HCT116 (cell line): ENCODE data around the gene SFXN1. TPM values are rescaled to one million over a fixed set of nuclear protein-coding genes. Genes with fewer than 3 reads are reported as not detected.

Experiments
- ATAC-seq: fragments of 200-7000 bp; cut with Tn5 transposase; 2 replicates; pipeline ENCODE4 v1.9.1; 2020; ENCODE audit warnings: mild to moderate bottlenecking, moderate library complexity
- BruUV-seq: library from RNA; stranded (reverse); fragments of 400-500 nt; replicated peaks from 2 replicates; lab custom pipeline; 2021; lab: Mats Ljungman, UMichigan
- CTCF ChIA-PET: fragments of 300-600 bp; sonication (Branson Sonifier 250); formaldehyde crosslinking; loops from one replicate; lab custom pipeline; 2021; ENCODE audit warnings: antibody characterized with exemption; lab: Charles Lee
- POLR2A ChIA-PET: fragments of 300-600, 350-600 bp; sonication (Branson Sonifier 250); formaldehyde crosslinking; loops from one replicate; lab custom pipeline; 2021; ENCODE audit warnings: antibody characterized with exemption; lab: Charles Lee
- RAD21 ChIA-PET, 2 experiments: fragments of 300-600 bp; sonication (Branson Sonifier 250); formaldehyde crosslinking; loops; one replicate each; lab custom pipeline; 2023; ENCODE audit warnings: low total read pairs in 2 of 2; ENCODE audit not compliant: uncharacterized antibody in 2 of 2, unreplicated experiment in 2 of 2, low non-redundant PET in 1 of 2; lab: Charles Lee
- DNase-seq: peaks from one replicate; pipeline ENCODE4 v3.0.0-alpha.2; 2010; ENCODE audit warnings: low read depth, low spot score
- H2AFZ ChIP-seq: fragments of 200-600 bp; shearing (Covaris generic), sonication (generic); 2 replicates; pipeline ENCODE4 v1.6.1; 2017; ENCODE audit warnings: low read depth, mixed run types, mixed read lengths, antibody characterized with exemption, low read length; ENCODE audit not compliant: poor library complexity, severe bottlenecking
- H3K27ac ChIP-seq: 2 replicates; pipeline ENCODE4 v1.5.1; 2012; ENCODE audit warnings: low read depth, low read length
- H3K27me3 ChIP-seq: fragments of 200-600 bp; sonication (generic); 2 replicates; pipeline ENCODE4 v1.6.1; 2016; ENCODE audit warnings: mixed run types, low read length, mixed read lengths; ENCODE audit not compliant: insufficient read depth
- H3K36me3 ChIP-seq, 2 experiments: fragments of 200-500 bp in 1 of 2; fragments of 200-600 bp in 1 of 2; sonication (Bioruptor generic) in 1 of 2; sonication (generic) in 1 of 2; 2 replicates each; pipeline versions ENCODE4 v1.5.1 to v1.6.1; 2014 to 2016; ENCODE audit warnings: low read length in 2 of 2, inconsistent platforms in 1 of 2, mixed read lengths in 1 of 2, mixed run types in 1 of 2; ENCODE audit not compliant: insufficient read depth in 2 of 2, control insufficient read depth in 1 of 2
- H3K4me1 ChIP-seq, 2 experiments: fragments of 200-600 bp in 1 of 2; sonication (generic) in 1 of 2; 2 replicates each; pipeline versions ENCODE4 v1.5.1 to v1.6.1; 2012 to 2017; ENCODE audit warnings: low read length in 2 of 2, inconsistent platforms in 1 of 2, mild to moderate bottlenecking in 1 of 2, mixed read lengths in 1 of 2, mixed run types in 1 of 2, moderate library complexity in 1 of 2; ENCODE audit not compliant: insufficient read depth in 2 of 2, control insufficient read depth in 1 of 2
- H3K4me2 ChIP-seq: fragments of 200-600 bp; sonication (generic); 2 replicates; pipeline ENCODE4 v1.6.1; 2017; ENCODE audit warnings: mixed run types, low read length, mixed read lengths
- H3K4me3 ChIP-seq, 2 experiments: fragments of 200-600 bp in 1 of 2; sonication (generic) in 1 of 2; replicated peaks in 1 of 2; 2 replicates each; pipeline ENCODE4 v1.5.1; 2011 to 2016; ENCODE audit warnings: low read length in 2 of 2, control low read depth in 1 of 2, low read depth in 1 of 2, mild to moderate bottlenecking in 1 of 2, mixed read lengths in 1 of 2, mixed run types in 1 of 2
- H3K79me2 ChIP-seq: fragments of 200-600 bp; sonication (generic); 2 replicates; pipeline ENCODE4 v1.6.1; 2017; ENCODE audit warnings: mild to moderate bottlenecking, mixed run types, low read length, moderate library complexity, mixed read lengths; ENCODE audit not compliant: insufficient read depth
- H3K9ac ChIP-seq: fragments of 200-600 bp; sonication (generic); 2 replicates; pipeline ENCODE4 v1.6.1; 2016; ENCODE audit warnings: low read length, mixed read lengths
- H3K9me2 ChIP-seq: fragments of 200-600 bp; sonication (generic), shearing (Covaris generic); 2 replicates; pipeline ENCODE4 v1.6.1; 2017; ENCODE audit warnings: mixed run types, mild to moderate bottlenecking, moderate library complexity; ENCODE audit not compliant: insufficient read depth
- H3K9me3 ChIP-seq, 2 experiments: fragments of 200-500 bp in 1 of 2; fragments of 200-600 bp in 1 of 2; sonication (Bioruptor generic) in 1 of 2; sonication (generic) in 1 of 2; 2 replicates each; pipeline ENCODE4 v1.6.1; 2014 to 2017; ENCODE audit warnings: low read length in 2 of 2, mixed read lengths in 2 of 2, inconsistent platforms in 1 of 2, low read depth in 1 of 2, mild to moderate bottlenecking in 1 of 2, mixed run types in 1 of 2, moderate library complexity in 1 of 2; ENCODE audit not compliant: control insufficient read depth in 1 of 2, insufficient read depth in 1 of 2
- H4K20me1 ChIP-seq: fragments of 200-600 bp; sonication (generic), shearing (Covaris generic); 2 replicates; pipeline ENCODE4 v1.6.1; 2017; ENCODE audit warnings: mixed run types, mild to moderate bottlenecking, moderate library complexity; ENCODE audit not compliant: insufficient read depth
- ELF1 ChIP-seq: IDR thresholded peaks from 2 replicates; pipeline ENCODE4 v1.6.1; 2012; ENCODE audit warnings: low read depth, borderline replicate concordance
- FOSL1 ChIP-seq: IDR thresholded peaks from 2 replicates; pipeline ENCODE4 v1.6.1; 2012; ENCODE audit warnings: low read depth
- RAD21 ChIP-seq: IDR thresholded peaks from 2 replicates; pipeline ENCODE4 v1.6.1; 2012; ENCODE audit warnings: low read depth, mild to moderate bottlenecking
- REST ChIP-seq: IDR thresholded peaks from 2 replicates; pipeline ENCODE4 v1.6.1; 2012; ENCODE audit warnings: low read depth
- SIN3A ChIP-seq: IDR thresholded peaks from 2 replicates; pipeline ENCODE4 v1.6.1; 2012; ENCODE audit warnings: low read depth
- SP1 ChIP-seq: IDR thresholded peaks from 2 replicates; pipeline ENCODE4 v1.6.1; 2012; ENCODE audit warnings: low read depth
- TCF7L2 ChIP-seq: IDR thresholded peaks from 2 replicates; pipeline ENCODE4 v1.7.0; 2011; ENCODE audit warnings: borderline replicate concordance, inconsistent platforms; ENCODE audit not compliant: insufficient read depth, insufficient read length; ENCODE audit errors: extremely low read depth
- ZFX ChIP-seq: fragments of 450-650 bp; IDR thresholded peaks from 2 replicates; pipeline ENCODE4 v1.6.1; 2017
- intact Hi-C: fragments of 100-400 bp; cut with micrococcal nuclease; formaldehyde crosslinking; loops from 2 replicates; pipeline ENCODE4 v1.10.0; 2022
- total RNA-seq: library from RNA; stranded (reverse); gene quantifications from one replicate; pipeline ENCODE4 v1.2.1, GENCODE V29; 2021; ENCODE audit not compliant: unreplicated experiment
- TF ChIP-seq, protein P1 (sequence below): IDR thresholded peaks from 2 replicates; pipeline ENCODE4 v1.6.1; 2012
- TF ChIP-seq, protein P2 (sequence below), 3 experiments: fragments of 200-600 bp in 1 of 3; sonication (generic) in 1 of 3; IDR thresholded peaks in 2 of 3; conservative IDR thresholded peaks in 1 of 3; 2 replicates each; pipeline ENCODE4 v1.5.1; 2012 to 2017; ENCODE audit warnings: low read depth in 2 of 3, low read length in 2 of 3, antibody characterized with exemption in 1 of 3, borderline replicate concordance in 1 of 3, control low read depth in 1 of 3, mild to moderate bottlenecking in 1 of 3, mixed read lengths in 1 of 3, mixed run types in 1 of 3, moderate library complexity in 1 of 3; ENCODE audit not compliant: insufficient read depth in 1 of 3

Gene SFXN1
- total RNA-seq, 1 experiment from 2014 or later, result 145 TPM

DNA sequence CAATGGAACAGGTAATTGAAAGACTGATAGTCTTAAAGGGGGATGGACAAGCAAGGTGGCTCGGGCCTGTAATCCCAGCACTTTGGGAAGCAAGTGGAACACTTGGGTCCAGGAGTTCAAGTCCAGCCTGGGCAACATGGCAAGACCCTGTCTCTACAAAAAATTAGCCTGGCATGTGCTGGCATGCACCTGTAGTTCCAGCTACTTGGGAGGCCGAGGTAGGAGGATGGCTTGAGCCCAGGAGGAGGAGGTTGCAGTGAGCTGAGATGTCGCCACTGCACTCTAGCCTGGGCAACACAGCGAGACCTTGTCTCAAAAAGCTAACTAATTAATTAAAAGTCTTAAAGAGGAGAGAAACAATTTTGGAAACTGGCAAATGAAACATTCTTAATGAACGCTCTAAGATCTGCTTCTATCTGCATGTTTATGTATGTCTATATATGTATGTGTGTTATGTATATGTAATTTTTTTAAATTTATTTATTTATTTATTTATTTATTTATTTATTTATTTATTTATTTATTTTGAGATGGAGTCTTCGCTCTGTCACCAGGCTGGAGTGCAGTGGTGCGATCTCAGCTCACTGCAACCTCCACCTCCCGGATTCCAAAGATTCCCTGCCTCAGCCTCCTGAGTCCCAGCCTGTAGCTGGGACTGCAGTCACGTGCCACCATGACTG lies 80.6 kb downstream of the SFXN1 start:
- peaks cover 21% of the 10 kb centered on the region for H3K27me3 ChIP-seq
- no peaks in the 10 kb centered on the region for H3K9me3 ChIP-seq
- no peaks in the 10 kb centered on the region for H3K79me2 ChIP-seq
- BruUV-seq, result no TSS peak
- no peak for ATAC-seq
- no peaks in the 10 kb centered on the region for H3K36me3 ChIP-seq
- no peaks in the 10 kb centered on the region for H4K20me1 ChIP-seq
- H3K9me2 ChIP-seq, result no peaks in the 10 kb centered on the region
- no peak overlapping the region for H2AFZ ChIP-seq
- intact Hi-C loops, result no loop called here
- H3K4me2 ChIP-seq, result no peak overlapping the region
- ChIA-PET RAD21 (interaction anchor here in 1 of 2 experiments (0.7 kb wide), 1 partner anchor 602 kb away, joined by 3 read pairs; no protein-coding TSS in a partner anchor), CTCF (no interaction called here), POLR2A (no interaction called here)
- TF ChIP-seq SP1 (no peak), ELF1 (no peak), RAD21 (no peak), FOSL1 (no peak), SIN3A (no peak), TCF7L2 (no peak), REST (no peak), ZFX (no peak)
- TF ChIP-seq, protein P1, sequence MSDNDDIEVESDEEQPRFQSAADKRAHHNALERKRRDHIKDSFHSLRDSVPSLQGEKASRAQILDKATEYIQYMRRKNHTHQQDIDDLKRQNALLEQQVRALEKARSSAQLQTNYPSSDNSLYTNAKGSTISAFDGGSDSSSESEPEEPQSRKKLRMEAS, result no peak
- TF ChIP-seq, protein P2, sequence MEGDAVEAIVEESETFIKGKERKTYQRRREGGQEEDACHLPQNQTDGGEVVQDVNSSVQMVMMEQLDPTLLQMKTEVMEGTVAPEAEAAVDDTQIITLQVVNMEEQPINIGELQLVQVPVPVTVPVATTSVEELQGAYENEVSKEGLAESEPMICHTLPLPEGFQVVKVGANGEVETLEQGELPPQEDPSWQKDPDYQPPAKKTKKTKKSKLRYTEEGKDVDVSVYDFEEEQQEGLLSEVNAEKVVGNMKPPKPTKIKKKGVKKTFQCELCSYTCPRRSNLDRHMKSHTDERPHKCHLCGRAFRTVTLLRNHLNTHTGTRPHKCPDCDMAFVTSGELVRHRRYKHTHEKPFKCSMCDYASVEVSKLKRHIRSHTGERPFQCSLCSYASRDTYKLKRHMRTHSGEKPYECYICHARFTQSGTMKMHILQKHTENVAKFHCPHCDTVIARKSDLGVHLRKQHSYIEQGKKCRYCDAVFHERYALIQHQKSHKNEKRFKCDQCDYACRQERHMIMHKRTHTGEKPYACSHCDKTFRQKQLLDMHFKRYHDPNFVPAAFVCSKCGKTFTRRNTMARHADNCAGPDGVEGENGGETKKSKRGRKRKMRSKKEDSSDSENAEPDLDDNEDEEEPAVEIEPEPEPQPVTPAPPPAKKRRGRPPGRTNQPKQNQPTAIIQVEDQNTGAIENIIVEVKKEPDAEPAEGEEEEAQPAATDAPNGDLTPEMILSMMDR (IDR thresholded peaks at IDR 0.05 in 2 of 3, conservative IDR thresholded peaks at IDR 0.05 in 1 of 3; ENCODE audit: borderline replicate concordance in 1 of 3, insufficient read depth in 1 of 3, low read depth in 2 of 3, low read length in 2 of 3), result no peak
- no peak overlapping the region for H3K4me3 ChIP-seq
- no peaks in the 10 kb centered on the region for H3K4me1 ChIP-seq
- no peak overlapping the region for H3K9ac ChIP-seq
- no peak for DNase-seq
- no peak overlapping the region for H3K27ac ChIP-seq
